UCSD-AML1 (cell line): Measurements from ENCODE around the gene RBSN.

Experiments used
- DNase-seq: peaks from one replicate; lab custom pipeline; 2025; ENCODE audit not compliant: unreplicated experiment; lab: John Stamatoyannopoulos, UW

RBSN gene

DNA sequence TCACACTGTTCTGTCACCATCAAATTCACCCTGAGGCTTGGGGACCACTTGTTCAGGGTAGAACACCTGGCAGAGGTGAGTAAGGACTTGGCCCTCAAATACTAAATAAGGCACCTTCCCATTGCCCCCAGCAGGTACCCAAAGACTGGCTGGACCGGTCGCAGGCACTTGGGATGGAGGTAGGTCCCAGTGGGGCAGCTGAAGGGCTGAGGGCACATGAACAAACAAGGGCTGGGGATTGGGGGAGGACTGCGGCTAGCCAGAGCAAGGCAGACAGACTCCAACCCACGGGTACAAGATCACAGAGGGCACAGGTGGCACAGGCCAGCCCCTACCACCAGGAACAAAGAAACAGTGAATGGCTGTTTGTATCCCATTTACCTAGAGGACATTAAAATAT, 35.7 kb downstream of the RBSN start:
- DNase-seq: no peak

DNA sequence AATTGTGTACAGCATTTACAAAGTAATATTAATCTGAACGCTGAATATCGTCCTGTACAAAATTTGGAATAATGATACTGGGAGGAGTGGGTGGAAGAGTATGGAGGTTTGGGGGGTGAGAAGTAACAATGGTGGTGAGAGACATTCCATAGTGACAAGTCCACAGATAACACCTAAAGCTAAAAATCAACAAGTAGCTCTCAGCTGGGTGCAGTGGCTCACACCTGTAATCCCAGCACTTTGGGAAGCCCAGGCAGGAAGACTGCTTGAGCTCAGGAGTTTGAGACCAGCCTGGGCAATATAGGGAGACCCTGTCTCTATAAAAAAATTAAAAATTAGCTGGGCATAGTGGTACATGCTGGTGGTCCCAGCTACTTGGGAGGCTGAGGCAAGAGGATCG, 38.9 kb downstream of the RBSN start:
- DNase-seq: no peak

DNA sequence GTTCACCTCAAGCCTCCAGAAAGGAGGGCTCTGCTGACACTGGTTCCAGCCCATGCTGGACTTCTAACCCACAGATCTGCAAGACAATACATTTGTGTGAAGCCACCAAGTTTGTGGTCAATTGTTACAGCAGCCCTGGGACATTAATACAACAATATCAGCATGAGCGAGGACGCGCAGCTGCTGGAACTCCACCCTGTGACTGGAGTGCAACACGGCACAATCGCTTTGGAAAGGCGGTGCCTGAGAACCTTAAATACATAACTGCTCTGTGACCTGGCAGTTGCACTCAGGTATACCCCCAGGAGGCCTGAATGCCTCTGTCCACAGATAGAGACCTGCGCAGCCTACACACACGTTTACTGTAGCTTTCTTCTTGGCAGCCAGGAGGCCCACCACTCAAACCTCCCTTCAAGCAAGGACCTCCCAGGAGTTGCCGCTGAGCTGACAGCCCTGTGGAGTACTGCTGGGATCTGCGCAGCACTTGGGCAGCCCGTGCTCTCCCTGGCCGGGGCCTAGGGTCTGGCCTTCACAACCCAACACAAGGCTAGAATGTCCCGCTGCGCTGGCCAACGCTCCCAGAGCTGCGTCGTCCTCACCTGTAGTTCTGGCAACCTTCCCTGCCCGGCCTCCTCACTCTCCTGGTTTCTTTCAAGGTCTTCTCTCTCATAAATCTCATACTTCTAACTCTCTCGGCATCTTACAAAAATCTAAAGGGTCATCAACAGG, 42.1 kb downstream of the RBSN start:
- DNase-seq: no peak

DNA sequence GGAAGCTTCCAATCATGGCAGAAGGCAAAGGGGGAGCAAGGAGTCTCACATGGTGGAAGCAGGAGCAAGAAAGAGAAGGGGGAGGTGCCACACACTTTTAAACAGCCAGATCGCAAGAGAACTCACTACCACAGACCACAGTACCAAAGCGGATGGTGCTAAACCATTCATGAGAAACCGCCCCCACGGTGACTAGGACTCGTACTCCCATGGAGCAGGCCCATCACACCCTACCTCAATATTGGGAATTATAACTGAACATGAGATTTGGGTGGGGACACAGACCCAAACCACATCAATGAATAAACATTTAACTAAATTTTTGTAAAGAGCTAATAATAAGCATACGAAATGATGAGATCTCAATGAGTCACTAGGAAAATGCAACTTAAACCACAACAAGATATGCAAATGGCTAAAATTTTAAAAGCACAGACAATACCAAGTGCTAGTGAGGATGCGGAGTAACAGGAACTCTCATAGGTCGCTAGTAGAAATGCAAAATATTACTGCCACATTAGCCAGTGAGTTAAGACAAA, 43.9 kb downstream of the RBSN start:
- DNase-seq: no peak

DNA sequence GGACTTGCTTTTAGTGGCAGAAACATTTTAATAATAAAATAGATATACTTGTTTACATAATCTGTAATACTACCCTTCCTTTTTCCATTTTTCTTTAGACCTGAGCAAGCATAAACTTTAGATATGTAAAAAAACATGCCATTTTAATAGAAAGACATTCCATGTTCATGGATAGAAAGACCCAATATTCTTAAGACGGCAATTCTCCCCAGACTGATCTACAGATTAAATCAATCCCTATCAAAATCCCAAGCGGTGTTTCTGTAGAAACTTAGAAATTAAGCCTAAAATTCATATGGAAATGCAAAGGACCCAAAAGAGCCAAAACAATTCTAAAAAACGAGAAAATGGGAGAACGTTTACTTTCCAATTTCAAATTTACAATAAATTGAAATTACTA, 45.4 kb downstream of the RBSN start:
- DNase-seq: no peak

DNA sequence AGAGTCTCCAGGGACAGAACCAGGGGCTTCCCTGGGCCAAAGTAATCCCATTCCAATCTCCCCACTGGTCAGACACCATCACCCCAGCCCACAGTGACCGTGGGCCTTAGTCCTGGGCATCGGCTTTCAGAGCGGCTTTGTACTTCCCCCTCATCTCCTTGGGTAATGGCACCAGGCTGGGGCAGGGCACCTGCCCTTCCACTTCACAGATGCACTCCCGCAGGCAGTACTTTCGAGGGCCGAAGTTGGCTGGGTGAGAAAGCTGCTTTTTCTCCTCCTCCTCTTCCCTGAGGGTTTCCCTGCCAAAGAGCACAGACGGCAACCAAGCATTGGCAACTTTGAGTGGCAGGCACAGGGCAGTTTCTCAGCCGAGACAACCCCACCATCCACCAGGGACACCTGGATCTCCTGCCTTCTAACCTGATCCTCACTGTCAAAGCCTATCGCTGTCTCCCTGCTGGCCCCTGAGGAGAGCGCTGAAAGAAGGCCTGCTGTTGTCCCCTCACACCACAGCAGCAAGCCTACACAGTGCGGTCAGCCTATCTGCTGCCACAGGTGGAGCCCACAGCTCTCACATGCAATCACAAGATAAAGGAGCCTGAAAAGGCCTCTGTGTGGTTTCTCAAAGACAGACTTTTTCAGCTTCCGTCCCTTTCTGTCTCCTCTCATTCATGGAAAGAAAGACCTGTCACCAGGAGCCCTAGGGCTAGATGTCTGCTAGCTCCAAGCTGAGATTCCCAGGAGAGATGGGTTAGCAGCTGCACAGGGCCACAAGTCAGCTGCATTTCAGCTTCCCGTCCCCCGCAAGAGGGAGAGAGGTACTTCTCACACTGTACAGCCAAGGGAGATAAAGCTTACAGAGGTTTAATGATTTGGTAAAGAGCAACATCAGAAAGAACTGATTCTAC, 46.4 kb downstream of the RBSN start:
- DNase-seq: no peak

DNA sequence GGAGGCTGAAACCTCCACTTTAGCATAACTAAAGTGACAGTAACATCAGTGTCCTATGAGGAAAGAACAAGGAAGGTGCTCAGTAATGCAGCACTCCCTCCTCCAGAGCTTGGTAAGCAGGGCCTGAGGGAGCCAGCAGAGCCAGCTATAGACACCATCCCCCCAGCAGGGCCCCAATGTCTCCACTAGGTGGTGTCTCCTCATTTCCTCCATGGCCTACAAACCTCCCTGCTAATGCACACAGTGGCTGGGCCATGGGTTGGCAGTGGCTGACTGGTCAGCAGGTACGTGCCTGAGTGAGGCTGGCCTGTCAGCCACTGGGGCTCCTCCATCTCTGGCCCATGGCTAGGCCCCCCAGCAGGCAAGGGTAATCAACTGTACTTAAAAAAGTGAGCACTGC, 47.4 kb downstream of the RBSN start:
- DNase-seq: peak; percentile 57

DNA sequence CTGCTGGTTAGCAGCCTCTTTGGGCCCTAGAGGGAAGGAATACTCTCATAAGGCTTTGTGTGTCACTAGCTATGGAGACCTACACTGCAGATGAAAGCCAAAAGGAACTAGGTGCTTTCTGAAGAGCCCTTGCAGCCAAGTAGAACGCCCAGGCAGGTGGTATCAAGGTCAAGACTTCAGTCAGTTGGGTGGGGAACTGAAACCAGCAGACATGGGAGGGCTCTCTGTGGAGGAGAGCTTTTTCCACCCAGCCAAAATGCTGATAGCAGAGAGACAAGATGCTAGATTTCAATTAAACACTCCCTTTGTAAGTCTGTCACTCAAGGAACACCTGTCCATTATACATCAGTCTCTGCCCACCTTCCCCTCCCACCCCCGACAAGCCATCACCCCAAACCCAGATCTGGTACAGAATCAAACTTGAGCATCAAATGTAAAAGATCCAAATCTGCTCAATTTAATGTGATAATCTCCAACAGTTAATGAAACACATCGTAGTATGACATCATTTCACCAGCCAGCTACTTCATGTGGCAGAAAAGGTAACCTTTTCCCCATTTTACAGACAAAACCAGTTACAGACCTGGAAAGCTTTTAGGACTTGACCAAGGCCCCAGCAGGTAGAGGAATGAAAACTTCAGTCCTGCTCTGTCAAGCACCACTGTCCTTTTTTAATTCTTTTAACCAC, 48.4 kb downstream of the RBSN start:
- DNase-seq: no peak

DNA sequence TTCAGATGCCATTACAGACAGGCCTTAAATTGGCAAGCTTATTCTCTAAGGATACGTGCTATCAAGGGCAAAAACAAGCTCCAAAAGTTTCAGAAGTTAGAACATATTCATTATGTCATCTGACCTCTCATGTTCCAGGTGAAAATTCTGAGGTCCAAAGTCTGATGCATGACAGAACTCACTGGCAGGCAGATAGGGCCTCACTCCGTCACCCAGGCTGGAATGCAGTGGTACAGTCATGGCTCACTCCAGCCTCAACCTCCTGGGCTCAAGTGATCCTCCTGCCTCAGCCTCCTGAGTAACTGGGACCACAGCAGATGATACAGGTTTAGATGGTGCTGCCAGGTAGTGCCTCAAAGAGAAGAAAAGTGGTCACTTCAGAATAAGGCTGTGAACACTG, 49.4 kb downstream of the RBSN start:
- DNase-seq: no peak

DNA sequence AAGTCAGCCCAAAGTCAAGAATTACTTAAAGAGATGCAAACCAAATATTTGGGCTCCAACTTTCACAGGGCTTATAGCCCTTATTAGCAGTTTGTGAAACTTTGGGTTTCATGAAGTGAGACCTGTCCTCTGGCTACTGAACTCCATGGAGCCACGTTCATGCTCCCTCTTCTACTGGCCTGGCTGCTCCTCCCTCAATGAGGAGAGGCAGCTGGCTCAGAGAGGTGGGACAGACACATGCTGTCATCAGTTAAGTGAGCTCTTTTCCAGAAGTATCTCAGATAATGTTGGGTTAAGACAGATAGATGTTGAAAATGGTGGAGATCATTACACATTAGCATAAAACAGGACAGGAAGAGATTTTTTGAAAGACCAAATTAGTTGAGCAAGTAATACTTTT, 53.3 kb downstream of the RBSN start:
- no peak for DNase-seq

DNA sequence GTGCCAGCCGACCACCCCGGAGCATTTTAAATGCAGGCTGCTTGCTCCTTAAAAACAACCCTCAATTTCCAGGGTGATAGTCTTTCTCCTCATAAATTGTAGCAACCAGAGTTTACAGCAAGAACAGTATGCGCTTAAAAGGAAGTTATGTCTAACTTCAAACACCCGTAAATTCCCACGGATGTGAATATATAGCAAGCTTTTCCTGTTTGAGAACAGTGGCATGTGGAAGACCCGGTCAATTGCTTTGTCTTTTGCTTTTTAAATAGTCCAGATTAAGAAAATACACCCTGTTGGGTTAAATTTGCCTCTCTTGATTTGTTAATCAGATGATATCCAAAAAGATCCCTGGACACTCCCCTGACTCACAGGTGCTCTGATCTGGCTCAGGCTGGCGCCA, 54.6 kb downstream of the RBSN start:
- DNase-seq: no peak

DNA sequence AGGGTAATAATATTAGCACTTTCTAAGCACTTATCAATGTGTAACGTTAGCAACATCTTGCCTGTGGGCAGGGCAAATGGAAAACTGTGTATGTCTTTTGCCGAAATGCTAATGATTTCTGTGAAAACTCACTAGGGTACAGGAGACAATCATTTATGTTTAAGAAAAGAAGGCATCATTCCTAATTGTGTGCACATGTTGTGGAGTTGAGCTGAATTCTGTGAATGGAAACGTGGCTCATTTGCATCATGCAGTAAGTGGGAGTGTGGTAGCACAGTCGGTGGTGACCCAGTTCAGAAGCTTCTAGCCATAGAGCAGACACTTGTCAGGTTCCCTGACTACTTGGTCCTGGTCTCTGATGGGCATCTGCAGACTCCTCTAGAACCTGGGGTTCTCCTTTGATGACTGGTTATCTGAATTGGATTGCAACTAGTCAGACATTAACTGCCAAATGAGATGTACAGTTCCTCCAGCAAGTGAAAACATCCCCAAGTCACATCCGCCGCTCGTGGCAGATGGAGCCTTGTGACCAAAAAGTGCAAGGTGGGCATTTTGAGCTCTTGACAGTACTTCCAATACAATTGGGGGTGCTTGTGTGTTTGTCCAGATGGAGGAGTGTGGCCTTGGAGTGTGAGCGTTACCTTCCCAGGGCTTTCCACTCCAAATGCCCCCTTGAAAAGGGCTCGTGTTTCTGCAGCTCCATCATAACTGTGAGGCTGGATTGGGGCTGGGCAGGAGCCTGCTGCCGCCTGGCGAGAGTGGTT, 55.4 kb downstream of the RBSN start:
- DNase-seq: no peak

DNA sequence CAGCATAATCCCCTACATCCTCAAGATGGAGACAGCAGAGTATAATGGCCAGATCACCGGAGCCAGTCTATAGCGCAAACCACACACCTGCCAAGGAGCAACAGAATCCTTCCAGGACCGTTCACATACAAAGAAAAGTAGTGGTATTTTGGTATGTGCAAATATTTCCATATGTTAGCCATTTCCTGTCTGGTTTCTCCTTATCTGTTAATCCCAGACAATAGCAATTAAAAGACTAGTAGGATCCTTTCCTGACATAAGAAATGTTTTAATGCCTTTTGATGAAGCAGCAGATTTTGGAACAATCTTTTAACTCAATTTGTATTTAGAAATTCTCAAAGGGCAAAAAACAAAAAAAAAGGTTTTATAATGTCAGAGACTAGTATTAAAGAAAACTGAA, 56.0 kb downstream of the RBSN start:
- DNase-seq: no peak

DNA sequence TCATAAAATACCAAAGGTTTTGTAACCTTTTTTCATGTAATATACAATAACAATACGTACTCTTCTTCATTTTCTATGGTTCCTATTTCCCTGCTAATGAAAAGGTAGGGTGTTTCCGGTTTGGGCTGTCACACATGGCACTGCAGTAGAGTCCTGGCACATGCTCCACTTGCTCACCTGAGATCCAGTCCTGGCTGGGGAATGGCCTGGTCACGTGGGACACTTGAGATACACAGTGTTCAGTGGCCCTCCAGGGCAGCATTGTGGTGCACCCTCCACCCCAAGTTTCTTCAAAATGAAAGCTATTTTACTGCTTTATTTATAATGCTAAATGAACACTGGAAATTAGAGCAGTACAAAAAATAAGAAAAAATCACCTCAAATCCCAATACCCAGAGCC, 57.0 kb downstream of the RBSN start:
- no peak for DNase-seq

DNA sequence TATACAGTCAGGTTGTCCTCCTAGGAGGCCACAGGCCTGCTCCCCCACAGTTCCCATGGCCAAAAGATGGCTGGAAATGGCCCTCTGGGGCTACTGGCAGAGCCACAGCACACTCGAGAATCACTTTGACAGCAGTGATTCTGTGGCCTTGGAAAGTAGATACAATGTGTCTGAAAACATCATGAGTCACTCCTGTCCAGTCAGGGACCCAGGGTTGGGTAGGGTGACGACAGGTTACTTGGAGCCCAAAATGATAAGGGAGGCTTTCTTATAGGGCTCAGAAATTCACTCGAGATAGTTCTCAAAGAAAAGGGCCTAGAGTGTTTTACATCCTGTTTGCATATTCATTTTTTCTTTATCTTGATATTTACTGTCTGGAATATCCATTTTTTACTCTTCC, 58.1 kb downstream of the RBSN start:
- no peak for DNase-seq

DNA sequence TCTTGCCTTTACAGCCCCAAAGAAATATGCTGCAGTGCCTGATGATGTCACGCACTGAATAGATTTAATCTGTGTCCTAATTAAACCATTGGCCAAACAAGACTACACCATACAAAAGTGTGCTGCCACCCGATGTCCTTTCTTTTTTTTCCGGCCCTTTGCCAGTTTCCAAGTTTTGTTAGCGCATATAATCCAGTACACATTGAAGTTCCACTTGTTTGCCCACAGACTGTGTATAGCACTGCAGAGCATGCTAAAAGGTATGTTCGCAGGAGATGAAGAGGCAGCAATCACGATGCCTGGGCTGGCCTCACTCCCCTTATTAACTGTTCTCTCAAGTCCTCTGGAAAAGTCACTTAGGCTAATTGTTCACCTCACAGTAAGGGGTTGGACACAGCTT, 60.6 kb downstream of the RBSN start:
- no peak for DNase-seq

DNA sequence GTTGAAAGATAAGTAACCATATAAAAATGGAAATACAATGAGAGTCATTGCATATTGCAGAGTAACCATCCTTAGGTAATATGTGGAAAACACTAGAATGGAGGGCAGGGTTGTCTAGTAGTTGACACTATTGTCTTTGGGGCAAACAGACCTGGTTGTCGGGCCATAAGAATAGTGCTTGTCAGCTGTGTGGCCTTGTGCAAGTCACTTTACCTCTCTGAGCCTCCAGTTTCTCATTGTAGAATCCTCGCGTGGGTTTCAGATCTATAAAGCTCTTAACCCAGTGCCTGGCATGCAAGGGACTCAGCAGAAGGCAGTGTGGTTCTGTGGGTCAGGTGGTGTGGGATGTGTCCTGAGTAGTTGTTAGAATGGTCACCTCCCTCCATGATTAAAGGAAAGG, 65.8 kb downstream of the RBSN start:
- DNase-seq: no peak

DNA sequence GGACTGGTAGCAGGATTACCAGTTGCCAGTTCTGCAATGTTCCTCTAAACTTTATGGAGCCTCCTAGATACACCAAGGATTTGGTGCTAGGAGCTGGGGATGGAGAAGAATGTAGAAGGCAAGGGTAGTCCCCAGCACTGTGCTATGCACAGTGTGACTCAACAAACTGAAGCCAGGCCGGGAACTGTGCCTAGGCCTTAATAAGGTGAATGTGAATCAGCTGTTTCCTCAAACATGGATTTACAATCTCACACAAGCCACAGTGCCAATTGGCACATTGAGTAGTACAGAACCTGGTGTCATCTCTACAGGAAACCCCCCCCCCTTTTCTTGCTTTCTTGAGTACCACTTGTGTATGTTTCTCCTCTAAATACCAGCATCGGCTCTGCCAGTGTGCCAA, 66.3 kb downstream of the RBSN start:
- no peak for DNase-seq

DNA sequence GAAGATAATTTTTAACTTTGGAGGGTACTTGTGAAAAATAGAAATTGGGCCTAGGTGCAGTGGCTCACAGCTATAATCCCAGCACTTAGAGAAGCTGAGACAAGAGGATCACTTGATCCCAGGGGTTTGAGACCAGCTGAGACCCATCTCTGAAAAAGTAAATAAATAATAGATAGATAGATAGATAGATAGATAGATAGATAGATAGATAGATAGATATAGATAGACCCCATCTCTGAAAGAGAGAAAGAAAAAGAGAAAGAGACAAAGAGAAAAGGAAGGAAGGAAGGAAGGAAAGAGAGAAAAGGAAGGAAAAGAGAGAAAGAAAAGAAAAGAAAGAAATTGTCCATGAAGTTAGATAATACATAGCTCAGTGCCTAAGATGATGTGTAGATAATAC, 69.3 kb downstream of the RBSN start:
- no peak for DNase-seq

DNA sequence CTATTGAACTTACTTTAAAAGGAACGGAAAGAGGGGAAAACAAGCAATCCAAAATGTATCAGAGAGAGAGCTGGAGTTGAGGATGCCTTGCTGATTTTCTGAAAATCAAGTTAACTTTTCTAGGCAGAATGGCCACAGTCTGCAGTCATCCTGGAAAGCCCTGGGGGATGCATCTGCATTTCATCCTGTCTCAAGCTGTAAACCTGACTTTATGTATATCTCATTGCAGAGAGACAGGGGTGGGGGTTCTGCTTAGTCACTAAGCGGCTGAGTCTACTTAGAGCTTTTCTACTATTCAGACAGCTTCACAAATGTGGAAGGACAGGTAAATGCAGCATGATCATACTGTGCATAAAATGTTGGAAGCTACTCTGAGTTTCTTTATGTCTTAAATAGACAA, 75.2 kb downstream of the RBSN start:
- DNase-seq: no peak

DNA sequence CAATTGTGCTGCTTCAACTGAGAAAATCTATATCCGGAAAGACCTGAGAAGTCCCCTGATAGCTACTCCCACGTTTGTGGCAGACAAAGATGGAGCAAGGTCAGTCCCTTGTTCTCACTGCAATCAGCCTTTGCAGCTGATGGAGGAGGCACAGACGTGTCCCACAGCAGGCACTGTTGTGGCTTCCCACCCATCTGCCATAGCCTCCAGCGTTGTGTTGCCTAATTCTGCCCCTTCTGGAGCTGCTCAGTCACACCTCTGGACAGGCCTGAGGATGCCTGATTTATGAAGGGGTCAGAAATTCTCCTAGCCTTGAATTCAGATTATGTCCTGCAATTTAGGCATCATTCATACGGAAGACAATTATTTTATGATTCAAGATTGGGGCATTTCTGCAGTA, 75.7 kb downstream of the RBSN start:
- no peak for DNase-seq
